PC-9 (cell line): Measurements from ENCODE around the gene DIAPH2. TPM values are rescaled to one million over a fixed set of nuclear protein-coding genes. Genes with fewer than 3 reads are reported as not detected.

Experiments
- BruUV-seq: library from RNA; stranded (reverse); fragments of 400-500 nt; replicated peaks from 2 replicates; lab custom pipeline; 2021; lab: Mats Ljungman, UMichigan
- CTCF ChIA-PET: fragments of 300-600 bp; sonication (Branson Sonifier 250); formaldehyde crosslinking; loops from one replicate; lab custom pipeline; 2022; ENCODE audit warnings: antibody characterized with exemption; lab: Charles Lee
- POLR2A ChIA-PET: fragments of 300-600 bp; sonication (Branson Sonifier 250); formaldehyde crosslinking; loops from one replicate; lab custom pipeline; 2022; ENCODE audit warnings: antibody characterized with exemption; ENCODE audit not compliant: unreplicated experiment; lab: Charles Lee
- DNase-seq, 2 experiments: peaks; one replicate each; pipeline versions ENCODE4 v3.0.0 to v3.0.0-alpha.2; 2015 to 2022; ENCODE audit warnings: mixed read lengths in 1 of 2
- H2AFZ ChIP-seq: fragments of 200-600 bp; sonication (generic); 2 replicates; pipeline ENCODE4 v1.8.1; 2017; ENCODE audit warnings: antibody characterized with exemption
- H3F3A ChIP-seq: fragments of 200-600 bp; sonication (generic); 2 replicates; pipeline ENCODE4 v1.8.1; 2017; ENCODE audit warnings: antibody characterized with exemption, mild to moderate bottlenecking, low read depth; ENCODE audit not compliant: insufficient read depth
- H3K27ac ChIP-seq: fragments of 200-600 bp; sonication (generic); 2 replicates; pipeline ENCODE4 v1.6.1; 2016; ENCODE audit warnings: mixed run types
- H3K27me3 ChIP-seq: fragments of 200-600 bp; sonication (generic); 2 replicates; pipeline ENCODE4 v1.6.1; 2016; ENCODE audit warnings: low read depth, mixed run types; ENCODE audit not compliant: insufficient read depth
- H3K36me3 ChIP-seq: fragments of 200-600 bp; sonication (generic); 2 replicates; pipeline ENCODE4 v1.6.1; 2016; ENCODE audit warnings: low read depth, mixed run types
- H3K4me1 ChIP-seq: fragments of 200-600 bp; sonication (generic); replicated peaks from 2 replicates; pipeline ENCODE4 v1.6.1; 2016; ENCODE audit warnings: mixed run types; ENCODE audit not compliant: insufficient read depth
- H3K4me2 ChIP-seq: fragments of 200-600 bp; sonication (generic); 2 replicates; pipeline ENCODE4 v1.6.1; 2017; ENCODE audit warnings: mixed run types
- H3K4me3 ChIP-seq: fragments of 200-600 bp; sonication (generic); 2 replicates; pipeline ENCODE4 v1.6.1; 2016; ENCODE audit warnings: mixed run types
- H3K79me2 ChIP-seq: fragments of 200-600 bp; sonication (generic); 2 replicates; pipeline ENCODE4 v1.6.1; 2017; ENCODE audit warnings: low read depth, mixed run types
- H3K9me2 ChIP-seq: fragments of 200-600 bp; sonication (generic); 2 replicates; pipeline ENCODE4 v1.8.1; 2017; ENCODE audit warnings: mild to moderate bottlenecking; ENCODE audit not compliant: insufficient read depth
- H3K9me3 ChIP-seq: fragments of 200-600 bp; sonication (generic); 2 replicates; pipeline ENCODE4 v1.8.1; 2016; ENCODE audit warnings: low read depth; ENCODE audit not compliant: insufficient read depth
- H4K20me1 ChIP-seq: fragments of 200-600 bp; sonication (generic); 2 replicates; pipeline ENCODE4 v1.8.1; 2017; ENCODE audit not compliant: insufficient read depth
- CTCF ChIP-seq: fragments of 200-600 bp; sonication (generic); conservative IDR thresholded peaks from 2 replicates; pipeline ENCODE4 v1.6.1; 2017; ENCODE audit warnings: mixed run types, antibody characterized with exemption, mild to moderate bottlenecking, moderate library complexity
- EZH2 ChIP-seq: fragments of 200-600 bp; sonication (generic); IDR thresholded peaks from 2 replicates; pipeline ENCODE4 v1.8.0; 2017; ENCODE audit warnings: antibody characterized with exemption, low read depth
- intact Hi-C: fragments of 100-400 bp; cut with micrococcal nuclease; formaldehyde crosslinking; loops from one replicate; pipeline ENCODE4 v1.10.0; 2022; ENCODE audit not compliant: unreplicated experiment
- total RNA-seq: library from RNA; stranded (reverse); gene quantifications from 2 replicates; pipeline ENCODE4 v1.2.3, GENCODE V29; 2021

Gene DIAPH2
- total RNA-seq, 1 experiment from 2014 or later = 12.0 TPM

GRCh38 chrX:97494756-97495372 lies 810.2 kb downstream of the DIAPH2 start:
- POLR2A ChIA-PET = no interaction called here
- CTCF ChIA-PET = no interaction called here
- Histone ChIP-seq H3K9me3 (no peaks in the 10 kb centered on the region), H3K4me2 (no peak overlapping the region), H3K4me3 (no peak overlapping the region), H2AFZ (no peak overlapping the region), H3K36me3 (no peaks in the 10 kb centered on the region), H3K4me1 (no peaks in the 10 kb centered on the region), H3K27me3 (no peaks in the 10 kb centered on the region), H3K79me2 (no peaks in the 10 kb centered on the region), H4K20me1 (no peaks in the 10 kb centered on the region), H3F3A (no peaks in the 10 kb centered on the region), H3K27ac (no peak overlapping the region), H3K9me2 (no peaks in the 10 kb centered on the region)
- intact Hi-C loops = no loop called here
- TF ChIP-seq CTCF (no peak), EZH2 (no peak)
- no peak for DNase-seq
- BruUV-seq = no TSS peak

GRCh38 chrX:97498093-97498492 lies 813.5 kb downstream of the DIAPH2 start:
- TF ChIP-seq EZH2 (no peak), CTCF (no peak)
- Histone ChIP-seq H3K27ac (no peak overlapping the region), H3K36me3 (no peaks in the 10 kb centered on the region), H3K4me3 (no peak overlapping the region), H3F3A (no peaks in the 10 kb centered on the region), H3K9me2 (no peaks in the 10 kb centered on the region), H4K20me1 (no peaks in the 10 kb centered on the region), H3K4me2 (no peak overlapping the region), H3K27me3 (no peaks in the 10 kb centered on the region), H3K4me1 (no peaks in the 10 kb centered on the region), H3K79me2 (no peaks in the 10 kb centered on the region), H3K9me3 (no peaks in the 10 kb centered on the region), H2AFZ (no peak overlapping the region)
- DNase-seq = no peak
- intact Hi-C loops = no loop called here
- ChIA-PET CTCF (no interaction called here), POLR2A (no interaction called here)
- BruUV-seq = no TSS peak

- Histone ChIP-seq H3K4me1 (peaks cover 7% of the 10 kb centered on the region; the same call in 1 of the 2 replicates), H3K27me3 (no peaks in the 10 kb centered on the region), H2AFZ (no peak overlapping the region), H3K79me2 (no peaks in the 10 kb centered on the region), H4K20me1 (no peaks in the 10 kb centered on the region), H3K4me2 (no peak overlapping the region), H3K27ac (no peak overlapping the region), H3K9me3 (no peaks in the 10 kb centered on the region), H3F3A (no peaks in the 10 kb centered on the region), H3K9me2 (no peaks in the 10 kb centered on the region), H3K4me3 (no peak overlapping the region), H3K36me3 (no peaks in the 10 kb centered on the region)
- no peak for DNase-seq
- BruUV-seq = no TSS peak
- POLR2A ChIA-PET = no interaction called here
- TF ChIP-seq EZH2 (no peak), CTCF (no peak)
- intact Hi-C loops = no loop called here
- CTCF ChIA-PET = no interaction called here
These were observed 819.8 kb downstream of the DIAPH2 start for GRCh38 chrX:97504431-97504830.
